ENCODE data around the gene CYP4F11.
"Not testable (repeated sequence)": the region's sequence is repeated elsewhere in the genome, so short reads cannot be mapped to it uniquely, and the experiment has no call there.

Gene CYP4F11, protein sequence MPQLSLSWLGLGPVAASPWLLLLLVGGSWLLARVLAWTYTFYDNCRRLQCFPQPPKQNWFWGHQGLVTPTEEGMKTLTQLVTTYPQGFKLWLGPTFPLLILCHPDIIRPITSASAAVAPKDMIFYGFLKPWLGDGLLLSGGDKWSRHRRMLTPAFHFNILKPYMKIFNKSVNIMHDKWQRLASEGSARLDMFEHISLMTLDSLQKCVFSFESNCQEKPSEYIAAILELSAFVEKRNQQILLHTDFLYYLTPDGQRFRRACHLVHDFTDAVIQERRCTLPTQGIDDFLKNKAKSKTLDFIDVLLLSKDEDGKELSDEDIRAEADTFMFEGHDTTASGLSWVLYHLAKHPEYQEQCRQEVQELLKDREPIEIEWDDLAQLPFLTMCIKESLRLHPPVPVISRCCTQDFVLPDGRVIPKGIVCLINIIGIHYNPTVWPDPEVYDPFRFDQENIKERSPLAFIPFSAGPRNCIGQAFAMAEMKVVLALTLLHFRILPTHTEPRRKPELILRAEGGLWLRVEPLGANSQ

DNA sequence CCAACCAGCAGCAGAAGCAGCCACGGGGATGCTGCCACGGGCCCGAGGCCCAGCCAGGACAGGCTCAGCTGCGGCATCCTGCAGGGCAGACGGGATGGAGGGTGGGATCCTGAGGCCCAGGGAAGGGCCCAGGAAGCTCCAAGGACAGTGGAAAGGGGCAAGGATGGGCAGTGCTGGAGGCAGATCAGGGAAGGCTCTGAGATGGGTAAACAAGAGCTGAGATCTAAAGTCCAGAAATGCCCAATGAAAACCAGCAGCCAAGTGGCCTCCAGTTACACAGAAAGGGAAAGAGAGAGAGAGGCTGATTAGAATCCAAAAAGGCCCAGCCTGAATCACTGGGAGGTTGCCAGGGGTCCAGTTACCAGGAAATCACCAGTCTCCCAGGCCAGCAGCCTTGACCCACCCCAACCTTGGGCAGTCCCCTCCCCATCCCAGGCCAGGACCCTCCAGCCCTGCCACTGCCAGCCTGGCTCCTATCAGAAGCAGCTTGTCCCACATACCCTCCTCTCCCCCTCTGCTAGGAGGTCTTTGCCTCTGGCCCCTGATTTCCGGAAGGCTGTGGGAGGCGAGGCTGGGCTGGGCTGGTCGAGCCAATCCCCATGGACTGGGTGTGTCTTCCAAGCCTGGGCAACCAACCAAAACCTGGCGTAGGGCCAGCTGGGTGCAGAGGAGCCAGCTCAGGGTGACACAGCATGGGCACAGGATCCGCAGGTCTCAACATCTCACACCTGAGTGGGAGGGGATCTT is at the start of gene CYP4F11:
CYP4F11 (minus strand) TSS at position 198 of the 747 bp plus-strand sequence; CDS start at position 77, 121 bp downstream.
- peak; percentile 85 for DNase-seq

DNA sequence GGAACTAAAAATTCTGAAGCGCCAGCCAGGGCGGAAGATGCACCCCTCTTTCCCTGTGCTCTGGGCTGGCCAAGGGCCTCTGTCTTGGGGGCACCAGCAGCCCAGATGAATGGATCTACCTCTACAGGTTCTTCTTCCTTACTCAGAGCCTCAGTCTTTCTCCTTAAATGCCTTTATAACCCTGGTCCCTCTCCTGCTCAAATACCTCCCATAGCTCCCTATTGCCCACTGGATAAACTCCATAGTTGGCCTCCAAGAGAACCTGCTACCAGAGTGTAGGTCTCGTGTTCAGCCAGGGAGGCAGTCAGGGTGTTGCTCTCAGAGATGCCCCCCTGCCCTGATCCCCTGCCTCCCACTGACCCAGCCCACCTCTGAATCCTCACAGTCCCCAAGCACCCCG is 45.0 kb upstream of the CYP4F11 start:
- DNase-seq, result no peak

DNA sequence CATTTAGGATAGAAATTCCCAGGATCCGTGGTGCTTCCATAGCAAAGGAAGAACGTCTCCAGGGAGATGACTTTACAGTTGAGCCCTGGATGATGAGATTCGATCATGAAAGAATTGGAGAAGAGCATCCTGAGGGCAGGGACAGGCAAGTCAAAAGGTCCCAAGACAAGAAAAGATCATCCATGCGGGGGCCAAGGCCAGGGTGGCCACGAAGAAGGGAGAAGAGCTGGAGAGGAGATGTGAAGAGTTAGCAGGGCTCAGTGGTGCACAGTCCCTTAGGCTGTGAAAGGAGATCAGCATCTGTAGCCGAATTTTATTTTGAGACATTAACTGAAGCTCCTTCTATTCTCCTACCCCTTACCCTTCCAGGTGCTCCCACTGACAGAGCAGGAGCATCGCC is 43.4 kb upstream of the CYP4F11 start:
- DNase-seq, result no peak

DNA sequence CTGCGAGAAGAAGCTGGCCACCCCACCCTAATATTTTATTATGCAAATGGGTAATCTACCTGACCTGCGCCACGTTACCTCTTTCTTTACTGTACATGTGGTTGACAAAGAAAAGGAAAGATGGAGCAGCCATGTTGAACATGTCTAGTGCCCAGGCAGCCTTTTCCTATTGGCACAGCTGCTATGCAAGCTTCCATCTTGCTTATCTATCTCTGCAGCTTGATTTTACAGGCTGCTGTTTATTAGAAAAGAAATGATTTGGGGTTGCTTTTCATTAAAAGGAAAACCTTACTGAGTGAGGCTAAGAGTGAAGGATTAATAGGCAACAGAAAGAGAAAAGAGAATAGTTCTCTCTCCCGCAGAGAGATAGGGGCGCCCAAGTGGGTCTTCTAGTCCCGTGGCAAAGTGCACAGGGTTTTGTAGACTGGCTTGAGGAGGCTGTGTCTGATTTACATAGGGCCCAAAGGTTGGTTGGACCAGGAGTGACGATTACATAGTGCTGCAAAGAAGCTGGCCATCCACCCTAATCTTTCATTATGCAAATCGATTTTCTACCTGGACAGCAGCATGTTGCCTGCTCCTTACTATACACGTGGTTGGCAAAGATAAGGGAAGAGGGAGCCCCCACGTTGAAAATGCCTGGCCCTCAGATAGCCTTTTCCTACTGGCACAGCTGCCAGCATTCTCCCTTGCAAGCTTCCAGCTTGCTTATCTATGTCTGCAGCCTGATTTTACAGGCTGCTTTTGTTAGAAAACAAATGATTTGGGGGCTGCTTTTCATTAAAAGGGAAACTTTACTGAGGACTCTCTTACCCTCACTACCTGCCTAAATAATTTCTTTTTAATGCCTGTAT is 42.7 kb upstream of the CYP4F11 start:
- no peak for DNase-seq

DNA sequence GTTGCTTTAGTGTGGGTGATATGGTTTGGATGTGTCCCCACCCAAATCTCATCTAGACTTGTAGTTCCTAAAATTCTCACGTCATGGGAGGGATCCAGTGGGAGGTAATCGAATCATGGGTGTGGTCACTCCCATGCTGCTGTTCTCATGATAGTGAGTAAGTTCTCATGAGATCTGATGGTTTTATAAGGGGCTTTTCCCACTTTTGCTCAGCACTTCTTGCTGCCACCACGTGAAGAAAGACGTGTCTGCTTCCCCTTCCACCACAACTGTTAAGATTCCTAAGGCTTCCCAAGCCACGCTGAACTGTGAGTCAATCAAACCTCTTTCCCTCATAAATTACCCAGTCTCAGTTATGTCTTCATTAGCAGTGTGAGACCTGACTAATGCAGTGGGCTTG is 40.5 kb upstream of the CYP4F11 start:
- DNase-seq, result no peak

DNA sequence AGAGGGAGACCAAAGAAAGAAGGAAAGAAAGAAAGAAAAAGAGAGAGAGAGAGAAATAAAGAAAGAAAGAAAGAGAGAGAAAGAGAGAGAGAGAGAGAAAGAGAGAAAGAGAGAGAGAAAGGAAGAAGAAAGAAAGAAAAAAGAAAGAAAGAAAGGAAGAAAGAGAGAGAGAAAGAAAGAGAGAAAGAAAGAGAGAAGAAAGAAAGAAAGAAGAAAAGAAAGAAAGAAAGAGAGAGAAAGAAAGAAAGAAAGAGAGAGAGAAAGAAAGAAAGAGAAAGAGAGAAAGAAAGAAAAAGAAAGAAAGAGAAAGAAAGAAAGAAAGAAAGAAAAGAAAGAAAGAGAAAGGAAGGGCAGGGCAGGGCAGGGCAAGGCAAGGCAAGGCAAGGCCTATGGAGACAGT is 37.7 kb upstream of the CYP4F11 start:
- DNase-seq, result not testable (repeated sequence)

DNA sequence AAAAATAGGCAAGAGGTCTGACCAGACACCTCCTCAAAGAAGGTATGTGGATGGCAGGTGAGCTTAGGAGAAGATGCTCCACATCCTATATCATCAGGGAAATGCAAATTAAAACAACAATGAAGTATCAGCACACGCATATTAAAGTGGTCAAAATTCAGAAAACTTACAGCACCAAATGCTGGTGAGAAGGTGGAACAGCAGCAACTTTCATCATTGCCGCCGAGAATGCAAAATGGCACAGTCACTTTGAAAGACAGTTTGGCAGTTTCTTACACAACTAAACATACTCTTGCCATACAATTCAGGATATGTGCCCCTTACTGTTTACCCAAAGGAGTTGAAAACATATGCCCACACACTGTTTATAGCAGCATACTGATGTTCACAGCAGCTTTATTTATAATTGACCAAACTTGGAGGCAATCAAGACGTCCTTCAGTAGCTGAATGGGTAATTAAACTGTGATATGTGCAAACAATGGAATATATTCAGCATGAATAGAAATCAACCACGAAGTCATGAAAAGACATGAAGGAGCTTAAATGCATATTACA is 37.0 kb upstream of the CYP4F11 start:
- DNase-seq, result no peak

DNA sequence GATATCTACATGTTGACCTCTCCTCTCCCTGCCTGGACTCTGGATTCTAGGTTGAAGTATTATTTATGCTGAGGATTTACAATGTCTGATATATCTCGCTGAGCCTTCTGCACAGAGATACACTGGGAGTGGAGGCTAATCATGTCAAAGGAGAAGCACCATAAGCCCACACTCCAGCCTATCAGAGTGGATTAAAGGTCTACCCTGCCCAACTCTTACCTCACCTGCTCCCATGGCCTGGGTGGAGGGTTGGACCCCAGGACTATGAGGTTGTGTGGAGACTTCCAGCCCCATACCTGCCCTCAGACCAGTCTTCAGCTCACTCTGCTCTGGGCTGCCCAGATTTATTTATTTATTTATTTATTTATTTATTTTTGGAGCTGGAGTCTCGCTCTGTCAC is 29.9 kb upstream of the CYP4F11 start:
- no peak for DNase-seq

DNA sequence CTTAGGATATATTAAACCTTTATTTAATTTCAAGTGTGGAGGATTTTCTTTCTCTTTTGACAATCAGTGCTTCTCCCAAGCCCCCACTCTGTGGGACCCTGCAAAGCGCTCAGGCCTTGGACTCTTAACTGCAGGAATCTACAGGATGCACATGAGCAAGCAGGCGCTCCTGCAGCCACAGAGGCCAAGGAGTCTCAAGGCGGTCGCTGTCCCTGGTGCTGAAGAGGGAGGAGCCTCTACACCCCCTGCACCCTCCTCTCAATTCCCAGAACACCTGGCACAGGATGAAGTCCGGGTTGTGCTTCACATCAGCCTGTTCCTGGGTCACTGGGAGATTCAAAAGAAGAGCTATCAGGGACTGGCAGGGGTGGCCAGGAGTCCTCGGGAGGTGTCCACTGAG is 28.0 kb upstream of the CYP4F11 start:
- no peak for DNase-seq

DNA sequence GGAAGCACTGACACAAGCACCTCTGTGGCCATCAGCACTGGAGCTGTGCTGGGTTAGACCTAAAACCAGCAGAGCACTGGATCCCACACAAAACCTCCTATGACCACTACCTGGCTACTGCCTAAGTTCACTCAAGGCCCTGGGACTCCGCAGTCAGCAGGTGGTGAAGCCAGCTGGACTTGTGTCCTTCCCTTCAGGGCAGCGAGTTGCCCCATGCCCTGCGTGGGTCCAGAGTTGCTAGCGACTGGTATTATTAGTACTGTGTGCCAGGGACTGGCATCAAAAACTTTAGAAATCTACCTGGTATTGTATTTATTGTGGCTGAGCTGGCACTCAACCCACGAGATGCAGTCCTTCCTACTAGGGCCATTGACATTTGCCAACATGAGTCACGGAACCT is 20.5 kb upstream of the CYP4F11 start:
- DNase-seq, result no peak

DNA sequence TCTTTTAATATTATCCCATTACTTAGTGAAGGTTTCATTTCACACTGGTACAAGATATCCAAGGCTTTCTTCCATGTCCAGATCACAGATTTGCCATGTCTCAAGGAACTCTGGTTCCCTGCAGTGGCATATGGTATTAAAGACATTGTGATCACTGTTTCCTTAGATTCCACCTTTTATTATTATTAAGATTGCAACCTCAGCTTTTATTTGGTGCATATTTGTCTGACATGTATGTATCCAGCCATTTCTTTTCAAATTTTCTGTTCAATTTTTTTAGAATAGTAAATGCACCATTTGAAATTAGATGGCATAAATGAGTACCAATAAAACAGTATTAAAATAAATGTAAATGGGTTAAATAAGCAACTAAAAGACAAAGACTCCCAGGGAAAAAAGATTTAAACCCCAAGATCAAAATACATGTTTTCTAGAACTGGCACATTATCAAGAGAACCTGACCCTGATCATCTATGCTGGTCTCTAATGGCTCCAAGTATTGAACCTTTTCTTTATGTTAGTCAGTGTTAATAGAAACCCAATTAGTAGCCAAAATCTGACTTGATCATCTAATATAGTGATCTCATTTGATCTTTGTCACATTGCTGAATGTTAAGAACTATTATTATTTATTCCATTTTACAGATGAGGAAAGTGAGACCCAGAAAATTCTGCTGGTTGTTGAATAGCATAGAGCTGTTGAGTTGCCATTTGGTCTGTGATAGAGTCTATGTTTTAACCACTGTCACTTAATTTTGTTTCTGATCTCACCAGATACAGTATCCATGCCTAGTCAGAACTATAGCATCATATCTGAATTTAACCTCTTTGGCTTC is 14.1 kb upstream of the CYP4F11 start, which contains the start of gene OR10H4:
OR10H4 (plus strand) TSS at position 786 of the 836 bp plus-strand sequence; CDS start at position 786, 0 bp downstream.
- DNase-seq, result no peak

DNA sequence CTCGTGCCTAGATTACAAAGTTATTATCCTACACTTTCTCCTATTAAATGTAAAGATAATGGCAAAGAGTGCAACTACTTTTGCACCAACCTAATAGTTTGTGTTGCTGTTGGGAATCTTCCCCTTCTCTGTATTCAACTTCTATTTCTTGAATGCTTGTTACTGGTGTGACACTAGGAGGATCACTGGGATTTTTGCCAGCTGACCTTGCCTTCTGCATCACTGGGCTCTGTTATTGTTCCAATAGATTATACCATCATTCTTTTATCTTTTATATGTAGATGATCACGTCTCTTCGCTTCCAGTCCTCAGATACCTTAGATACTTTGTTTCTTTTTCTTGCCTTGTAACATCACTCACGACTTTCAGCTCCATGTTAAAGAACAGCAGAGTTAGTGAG is 11.0 kb upstream of the CYP4F11 start:
- DNase-seq, result no peak

DNA sequence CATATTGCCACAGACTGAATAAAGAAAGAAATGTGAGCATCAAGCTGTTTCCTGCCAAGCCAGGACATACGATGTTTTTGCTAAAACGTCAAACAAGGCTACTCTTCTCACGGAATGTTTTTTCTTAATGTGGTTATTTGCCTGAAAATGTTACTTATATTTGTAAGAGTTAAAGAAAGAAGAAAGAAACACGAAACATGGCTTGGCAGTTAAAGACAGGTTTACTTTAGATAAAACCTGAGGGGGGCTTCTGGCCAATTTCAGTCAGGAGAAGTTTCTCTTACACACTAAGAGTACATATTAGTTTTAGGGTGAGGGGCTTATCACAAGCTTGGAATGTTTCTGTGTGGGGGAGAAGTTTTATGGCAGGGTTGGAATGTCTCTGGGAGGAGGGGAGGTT is 10.1 kb upstream of the CYP4F11 start:
- no peak for DNase-seq

DNA sequence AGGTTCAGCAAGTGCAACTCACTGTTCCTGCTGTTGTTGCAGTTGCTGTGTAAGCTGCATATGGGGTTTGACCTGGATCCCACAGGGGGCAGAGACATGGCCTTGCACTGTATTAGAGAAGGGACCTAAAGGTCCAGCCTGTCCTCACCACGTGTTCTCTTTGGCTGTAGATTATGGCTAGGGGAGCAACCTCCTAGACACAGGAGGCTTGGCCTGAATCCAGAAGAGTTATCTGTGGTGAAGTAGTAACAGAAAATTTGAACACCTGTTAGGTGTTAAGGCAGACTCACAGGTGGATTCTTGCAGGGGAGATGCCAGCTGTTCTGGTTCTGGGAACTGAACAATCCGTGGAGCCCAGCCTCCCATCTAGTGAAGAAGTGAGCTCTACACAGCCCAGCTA is 3.4 kb upstream of the CYP4F11 start:
- DNase-seq, result no peak

DNA sequence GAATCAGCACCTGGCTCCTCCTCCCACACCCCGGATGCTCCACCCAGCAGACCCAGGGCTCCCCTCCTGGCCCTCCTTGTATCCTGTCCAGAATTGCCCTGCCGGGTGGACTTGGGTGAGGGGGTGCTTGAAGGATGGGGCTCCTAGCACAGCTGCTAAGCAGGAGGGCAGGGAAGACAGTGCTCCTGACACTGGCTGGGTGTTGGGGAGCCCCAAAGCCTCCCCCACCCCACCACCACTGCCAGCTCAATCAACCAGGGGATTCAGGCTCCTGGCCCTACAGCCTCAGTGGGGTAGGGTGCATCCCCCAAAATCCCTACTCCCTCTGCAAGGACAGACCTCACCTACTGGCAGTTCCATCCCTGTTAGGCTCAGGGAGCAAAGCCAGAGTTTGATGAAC is 2.6 kb upstream of the CYP4F11 start:
- DNase-seq, result no peak

DNA sequence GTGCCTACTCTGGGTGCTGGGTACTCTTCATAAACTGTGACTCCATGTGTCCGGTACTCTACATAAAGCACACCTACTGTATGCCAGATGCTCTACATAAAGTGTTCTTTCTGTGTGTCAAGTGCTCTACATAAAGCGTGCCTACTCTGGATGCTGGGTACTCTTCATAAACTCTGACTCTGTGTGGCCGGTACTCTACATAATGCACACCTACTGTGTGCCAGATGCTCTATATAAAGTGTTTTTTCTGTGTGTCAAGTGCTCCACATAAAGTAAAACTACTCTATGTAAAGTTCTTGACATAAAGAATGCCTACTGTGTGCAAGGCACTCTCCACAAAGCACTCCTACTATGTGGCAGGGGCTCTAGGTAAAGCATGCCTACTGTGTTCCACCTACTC is 1.8 kb upstream of the CYP4F11 start:
- DNase-seq, result no peak

DNA sequence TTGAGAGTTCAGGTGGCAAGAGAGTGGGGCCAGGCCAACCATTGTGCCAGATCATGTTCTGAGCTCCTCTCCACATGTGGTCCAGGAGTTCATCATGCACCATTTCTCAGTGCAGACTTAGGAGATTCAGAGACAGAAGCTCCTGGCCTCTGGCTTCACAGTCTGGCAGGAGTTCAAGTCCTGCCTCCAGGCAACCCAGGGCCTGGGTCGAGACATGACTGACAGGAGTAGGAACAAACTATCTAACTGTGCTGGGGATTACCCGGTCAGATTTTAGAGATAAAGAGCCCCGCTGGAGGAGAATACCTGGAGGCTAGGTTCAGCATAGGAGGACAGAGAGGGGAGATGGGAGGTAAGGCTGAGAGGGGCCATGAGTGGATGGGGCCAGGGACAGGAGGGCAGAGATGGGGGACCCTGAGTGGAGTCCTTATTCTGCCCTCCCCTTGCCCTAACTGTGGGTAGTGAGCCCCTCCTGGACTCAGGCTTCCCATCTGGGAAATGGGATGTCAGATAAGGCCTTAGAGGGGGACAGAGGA is 906 bp upstream of the CYP4F11 start:
- no peak for DNase-seq

DNA sequence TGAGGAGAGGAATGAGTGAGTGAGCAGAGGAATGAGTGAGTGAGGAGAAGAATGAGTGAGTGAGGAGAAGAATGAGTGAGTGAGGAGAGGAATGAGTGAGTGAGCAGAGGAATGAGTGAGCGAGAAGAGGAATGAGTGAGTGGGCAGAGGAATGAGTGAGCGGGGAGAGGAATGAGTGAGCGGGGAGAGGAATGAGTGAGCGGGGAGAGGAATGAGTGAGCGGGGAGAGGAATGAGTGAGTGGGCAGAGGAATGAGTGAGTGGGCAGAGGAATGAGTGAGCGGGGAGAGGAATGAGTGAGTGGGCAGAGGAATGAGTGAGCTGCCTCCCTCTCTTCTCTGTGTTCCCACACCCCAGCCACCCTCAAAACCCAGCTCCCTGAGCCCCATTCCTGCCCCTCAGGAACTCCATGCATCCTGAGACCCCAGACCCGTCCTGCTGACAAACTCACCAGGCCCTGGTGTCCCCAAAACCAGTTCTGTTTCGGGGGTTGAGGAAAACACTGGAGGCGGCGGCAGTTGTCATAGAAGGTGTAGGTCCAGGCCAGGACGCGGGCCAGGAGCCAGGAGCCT is 483 bp downstream of the CYP4F11 start:
- not testable (repeated sequence) for DNase-seq

DNA sequence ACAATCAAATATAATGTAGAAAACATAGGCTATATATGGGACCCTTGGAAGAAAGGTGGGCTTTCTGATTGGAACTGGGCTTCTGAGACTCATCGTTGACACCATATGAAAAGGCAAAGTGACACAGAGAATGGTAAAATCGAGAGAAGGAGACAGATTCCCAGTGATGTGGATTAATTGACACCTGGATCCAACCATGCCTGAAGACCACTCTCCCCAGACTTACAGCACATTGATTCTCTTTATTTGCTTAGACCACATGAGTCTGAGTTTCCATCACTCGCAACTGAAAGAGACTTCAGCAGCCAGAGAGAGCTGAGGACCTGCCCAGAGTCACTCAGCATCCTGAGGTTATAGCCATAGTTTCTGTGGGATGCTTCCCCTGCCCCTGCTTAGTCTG is 6.0 kb downstream of the CYP4F11 start:
- no peak for DNase-seq

DNA sequence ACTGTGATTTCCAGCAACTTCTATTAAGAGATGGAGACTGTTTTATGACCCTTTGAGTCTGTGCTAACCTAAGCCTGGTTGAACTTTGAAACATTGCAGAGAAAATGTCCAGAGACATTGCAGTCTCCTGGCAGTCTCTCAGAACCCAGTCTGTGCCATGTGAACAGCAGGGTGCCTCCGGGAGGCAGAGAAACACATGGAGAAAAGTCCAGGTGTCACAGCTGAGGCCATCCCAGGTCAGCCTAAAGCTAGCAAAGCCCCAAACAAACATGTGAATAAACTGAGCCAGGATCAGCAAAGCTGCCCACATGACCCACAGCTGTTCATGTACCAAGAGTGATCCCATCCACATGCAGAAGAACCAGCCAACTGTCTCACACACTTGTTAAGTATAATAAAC is 7.8 kb downstream of the CYP4F11 start:
- no peak for DNase-seq

DNA sequence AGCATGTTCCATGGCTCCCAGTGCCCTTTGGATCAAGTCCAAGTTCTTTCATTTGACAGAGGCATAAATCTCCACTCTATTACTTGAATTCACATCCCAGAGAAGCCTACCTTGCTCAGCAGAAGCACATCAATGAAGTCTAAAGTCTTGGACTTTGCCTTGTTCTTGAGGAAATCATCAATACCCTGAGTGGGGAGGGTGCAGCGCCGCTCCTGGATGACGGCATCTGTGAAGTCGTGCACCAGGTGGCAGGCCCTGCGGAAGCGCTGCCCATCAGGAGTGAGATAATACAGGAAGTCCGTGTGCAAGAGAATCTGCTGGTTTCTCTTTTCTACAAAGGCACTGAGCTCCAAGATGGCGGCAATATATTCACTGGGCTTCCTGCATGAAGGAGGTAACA is 10.6 kb downstream of the CYP4F11 start:
- no peak for DNase-seq
